ENCODE measurements around the gene PIK3C2G.
A peak's percentile ranks its signal among the peaks of the same experiment; 100 is the strongest.

Gene PIK3C2G

GRCh38 chr12:18446061-18446644, 184.8 kb downstream of the PIK3C2G start:
- DNase-seq (ENCODE audit: low read depth) = no peak
- H3K4me3 ChIP-seq (ENCODE audit: low read depth, low read length) = no peak overlapping the region
- in situ Hi-C loops (cut with HindIII; ENCODE audit: low sequenced_read_pairs) = no loop called here
- no peak for TF ChIP-seq CTCF (IDR thresholded peaks at IDR 0.05; ENCODE audit: low read depth, low read length, missing control alignments)

DNA sequence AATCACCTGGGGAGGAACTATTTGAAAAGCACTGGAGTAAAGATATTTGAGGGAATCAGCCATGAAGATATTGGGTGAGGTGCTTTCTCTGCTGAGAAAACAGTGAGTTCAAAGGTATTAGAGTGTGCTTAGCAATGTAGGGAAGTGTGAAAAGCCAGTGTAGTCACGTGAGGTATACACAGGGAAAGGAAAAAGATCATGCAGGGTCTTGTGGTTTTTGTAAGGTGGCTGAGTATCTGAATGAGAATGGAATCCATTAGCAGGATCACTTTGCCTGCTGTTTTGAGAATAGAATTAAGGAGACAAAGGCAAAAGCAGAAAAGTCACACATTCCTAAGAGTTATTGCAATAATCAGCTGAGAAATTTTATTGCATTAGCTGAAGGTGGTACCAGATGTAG, 193.0 kb downstream of the PIK3C2G start:
- in situ Hi-C loops (cut with HindIII; ENCODE audit: low sequenced_read_pairs) = no loop called here
- no peak overlapping the region for H3K4me3 ChIP-seq (ENCODE audit: low read depth, low read length)
- no peak for DNase-seq (ENCODE audit: low read depth)
- TF ChIP-seq CTCF (IDR thresholded peaks at IDR 0.05; ENCODE audit: low read depth, low read length, missing control alignments) = no peak

DNA sequence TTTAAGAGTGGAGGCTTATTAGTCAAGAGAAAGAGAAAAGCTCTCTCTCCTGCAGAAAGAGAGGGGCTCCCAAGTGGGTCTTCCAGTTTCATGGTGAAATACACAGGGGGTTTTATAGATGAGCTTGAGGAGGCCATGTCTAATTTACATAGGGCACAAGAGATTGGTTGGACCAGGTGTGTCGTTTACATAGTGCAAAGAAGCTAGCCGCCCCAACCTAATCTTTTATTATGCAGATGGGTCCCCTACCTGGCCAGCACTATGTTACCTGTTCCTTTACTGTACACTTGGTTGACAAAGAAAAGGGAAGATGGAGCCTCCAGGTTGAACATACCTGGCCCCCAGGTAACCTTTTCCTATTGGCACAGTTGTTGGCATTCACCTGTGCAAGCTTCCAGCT, 195.0 kb downstream of the PIK3C2G start:
- in situ Hi-C loops (cut with HindIII; ENCODE audit: low sequenced_read_pairs) = no loop called here
- no peak overlapping the region for H3K4me3 ChIP-seq (ENCODE audit: low read depth, low read length)
- TF ChIP-seq CTCF (IDR thresholded peaks at IDR 0.05; ENCODE audit: low read depth, low read length, missing control alignments) = no peak
- no peak for DNase-seq (ENCODE audit: low read depth)

DNA sequence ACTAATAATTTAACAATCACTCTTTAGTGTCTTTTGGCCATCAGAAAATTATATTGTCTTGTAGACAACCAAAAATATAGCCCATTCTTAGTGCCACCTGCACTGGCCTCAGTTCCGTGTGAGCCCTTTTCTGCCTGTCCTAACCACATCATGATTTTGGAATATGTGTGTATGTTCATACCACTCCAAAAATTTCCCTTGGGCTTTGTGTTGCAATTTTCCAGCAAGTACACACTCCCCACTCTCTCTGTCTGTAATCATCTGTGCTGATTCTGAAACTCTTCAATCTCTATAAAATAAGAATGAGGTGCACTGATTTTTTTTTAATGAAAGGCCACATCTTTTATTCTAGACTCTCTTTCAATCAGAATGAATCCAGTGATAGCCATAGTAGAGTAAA, 196.0 kb downstream of the PIK3C2G start:
- no peak for TF ChIP-seq CTCF (IDR thresholded peaks at IDR 0.05; ENCODE audit: low read depth, low read length, missing control alignments)
- no peak for DNase-seq (ENCODE audit: low read depth)
- in situ Hi-C loops (cut with HindIII; ENCODE audit: low sequenced_read_pairs) = no loop called here
- no peak overlapping the region for H3K4me3 ChIP-seq (ENCODE audit: low read depth, low read length)

DNA sequence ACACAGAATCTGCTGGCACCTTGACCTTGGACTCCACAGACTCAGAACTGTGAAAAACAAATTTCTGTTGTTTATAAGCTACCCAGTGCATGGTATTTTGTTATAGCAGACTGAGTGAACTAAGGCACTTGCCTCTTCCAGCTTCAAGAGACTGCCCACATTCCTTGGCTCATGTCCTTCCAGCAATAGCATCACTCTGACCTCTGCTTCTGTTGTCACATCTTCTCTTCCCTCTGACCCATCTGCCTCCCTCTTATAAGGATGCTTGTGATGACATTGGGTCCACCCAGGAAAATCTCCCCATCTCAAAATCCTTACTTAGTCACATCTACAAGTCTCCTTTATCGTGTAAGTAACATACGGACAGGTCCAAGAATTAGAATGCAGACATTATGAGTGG, 200.4 kb downstream of the PIK3C2G start:
- in situ Hi-C loops (cut with HindIII; ENCODE audit: low sequenced_read_pairs) = no loop called here
- no peak overlapping the region for H3K4me3 ChIP-seq (ENCODE audit: low read depth, low read length)
- DNase-seq (ENCODE audit: low read depth) = no peak
- TF ChIP-seq CTCF (IDR thresholded peaks at IDR 0.05; ENCODE audit: low read depth, low read length, missing control alignments) = no peak

DNA sequence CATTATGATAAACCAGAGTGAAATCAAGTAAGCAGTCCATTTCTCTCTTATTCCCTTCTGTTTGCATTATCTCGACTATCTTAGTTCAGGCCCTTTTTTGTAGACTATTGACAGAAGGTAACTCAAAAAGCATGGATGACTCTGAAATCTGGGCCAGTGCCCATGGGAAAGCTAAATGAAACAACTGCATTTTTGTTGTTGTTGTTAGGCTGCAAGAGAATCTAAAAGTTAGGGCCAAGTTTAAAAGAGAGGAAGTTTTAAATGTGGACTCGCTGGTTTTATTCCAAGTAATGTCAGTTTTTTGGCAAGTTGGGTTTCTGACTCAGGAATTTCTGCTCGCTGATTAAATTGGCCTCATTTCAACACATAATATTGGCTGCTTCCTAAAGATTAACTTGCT, 201.1 kb downstream of the PIK3C2G start:
- TF ChIP-seq CTCF (IDR thresholded peaks at IDR 0.05; ENCODE audit: low read depth, low read length, missing control alignments) = no peak
- no peak overlapping the region for H3K4me3 ChIP-seq (ENCODE audit: low read depth, low read length)
- DNase-seq (ENCODE audit: low read depth) = peak; percentile 85
- in situ Hi-C loops (cut with HindIII; ENCODE audit: low sequenced_read_pairs) = no loop called here

All from astrocyte of the cerebellum (primary cell).